ENCODE measurements around the gene SSH2.

GRCh38 chr17:29959658-29960337 is 29.8 kb upstream of the SSH2 start:
- TF ChIP-seq CTCF (IDR thresholded peaks at IDR 0.05): no peak
- no peak for TF ChIP-seq POLR2A (IDR thresholded peaks at IDR 0.05)
- TF ChIP-seq POLR2AphosphoS5 (IDR thresholded peaks at IDR 0.05; ENCODE audit: insufficient read depth in 1 of 2, low read depth in 1 of 2): no peak
